GM19043 (cell line): ENCODE data around the gene BTAF1.
"Not testable (repeated sequence)": the region's sequence is repeated elsewhere in the genome, so short reads cannot be mapped to it uniquely, and the experiment has no call there.

ENCODE experiments used
- ATAC-seq: cut with Tn5 transposase; IDR thresholded peaks from one replicate; pipeline ENCODE4 v1.9.1; 2021; ENCODE audit warnings: low read depth; ENCODE audit not compliant: unreplicated experiment

BTAF1 gene

DNA sequence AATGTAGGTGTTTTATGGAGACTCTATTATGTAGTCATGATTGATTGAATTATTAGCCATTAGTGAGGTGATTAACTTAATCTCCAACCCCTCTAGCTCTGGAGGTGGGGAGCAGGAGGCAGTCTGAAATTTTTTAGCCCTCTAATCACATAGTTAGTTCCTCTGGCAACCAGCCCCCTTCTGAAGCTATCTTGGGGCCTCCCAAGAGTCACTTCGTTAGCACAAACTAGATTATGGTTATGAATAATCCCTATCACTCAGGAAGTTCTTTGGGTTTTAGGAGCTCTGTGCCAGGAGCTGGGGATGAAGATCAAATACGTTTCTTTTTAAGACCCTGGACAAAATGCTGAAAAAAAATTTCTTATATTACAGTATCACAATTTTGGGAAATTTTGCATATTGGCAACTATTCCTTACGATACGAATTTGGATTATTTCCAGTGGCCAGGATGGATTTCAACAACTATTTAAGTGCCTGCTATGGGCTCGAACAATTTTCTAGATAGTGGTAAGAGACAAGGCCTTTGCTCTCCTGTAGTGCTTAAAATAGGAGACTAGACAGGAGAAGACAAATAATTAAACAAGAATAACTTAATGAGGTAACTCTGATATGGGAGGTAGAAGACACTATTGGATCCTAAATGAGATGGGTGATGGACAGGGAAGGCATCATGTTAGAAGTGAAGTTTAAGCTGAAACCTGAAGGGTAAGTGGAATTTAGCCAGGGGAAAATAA, 52.9 kb downstream of the BTAF1 start:
- ATAC-seq, result no peak

DNA sequence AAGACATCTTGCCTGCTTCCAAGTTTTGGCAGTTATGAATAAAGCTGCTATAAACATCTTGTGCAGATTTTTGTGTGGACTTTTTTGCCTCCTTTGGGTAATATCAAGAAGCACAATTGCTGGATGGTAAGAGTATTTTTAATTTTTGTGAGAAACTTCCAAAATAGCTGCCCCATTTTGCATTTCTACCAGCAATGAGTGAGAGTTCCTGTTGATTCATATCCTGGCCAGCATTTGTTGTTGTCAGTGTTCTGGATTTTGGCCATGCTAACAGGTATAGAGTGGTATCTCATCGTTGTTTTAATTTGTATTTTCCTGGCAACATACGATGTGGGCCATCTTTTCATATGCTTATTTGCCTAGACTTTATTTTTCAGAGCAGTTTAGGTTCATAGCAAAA, 53.9 kb downstream of the BTAF1 start:
- no peak for ATAC-seq

DNA sequence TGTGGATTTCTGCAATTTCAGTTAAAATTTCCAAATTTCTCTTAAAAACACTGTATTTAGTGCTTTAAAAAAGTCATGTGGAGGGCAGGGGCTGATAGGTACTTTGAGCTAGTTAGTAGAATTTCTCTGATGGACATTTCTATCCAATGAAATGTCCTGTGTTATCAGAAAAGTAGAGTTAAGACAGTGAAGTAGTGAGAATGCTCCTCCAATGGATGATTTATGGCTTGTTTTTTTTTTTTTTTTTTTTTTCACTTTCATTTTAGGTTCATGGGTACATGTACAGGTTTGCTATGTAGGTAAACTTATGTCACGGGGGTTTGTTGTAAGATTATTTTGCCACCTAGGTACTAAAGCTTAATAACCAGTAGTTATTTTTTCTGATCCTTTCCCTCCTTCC, 55.0 kb downstream of the BTAF1 start:
- no peak for ATAC-seq

DNA sequence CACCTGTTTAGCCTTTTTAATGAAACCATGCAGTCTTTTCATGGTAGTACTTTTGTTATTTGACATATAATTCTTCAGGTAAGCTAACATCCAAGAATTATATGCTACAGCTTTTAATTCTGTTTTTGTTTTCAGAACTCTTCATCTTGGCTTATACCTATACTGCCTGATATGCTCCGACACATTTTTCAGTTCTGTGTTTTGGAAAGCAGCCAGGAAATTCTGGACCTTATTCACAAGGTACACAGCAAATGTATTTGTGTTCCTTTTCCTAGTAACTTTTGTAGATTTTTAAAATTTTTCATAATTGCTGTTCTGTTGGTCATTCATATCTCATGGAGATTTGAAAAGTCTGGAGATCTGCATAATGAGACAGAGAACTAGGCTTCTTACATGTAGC, 56.7 kb downstream of the BTAF1 start:
- ATAC-seq, result no peak

DNA sequence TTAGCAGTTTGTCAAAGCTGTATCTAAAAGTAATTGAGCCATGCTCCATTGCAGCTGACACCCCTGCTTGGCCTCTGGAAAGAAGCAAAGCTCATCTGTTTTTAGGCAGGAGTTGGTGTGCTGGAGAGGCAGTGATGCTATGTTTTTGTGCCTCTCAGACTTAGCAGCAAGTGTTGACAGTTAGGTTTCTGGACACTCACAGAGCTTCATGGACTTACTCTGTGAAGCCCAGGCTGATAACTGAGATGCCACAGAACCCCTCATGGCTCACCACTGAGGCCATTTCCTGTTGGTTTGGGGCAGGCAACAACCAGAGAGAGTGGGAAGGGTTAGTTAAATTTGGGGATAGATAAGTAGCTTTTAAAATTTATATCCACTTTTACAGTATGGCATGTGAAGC, 59.8 kb downstream of the BTAF1 start:
- no peak for ATAC-seq

DNA sequence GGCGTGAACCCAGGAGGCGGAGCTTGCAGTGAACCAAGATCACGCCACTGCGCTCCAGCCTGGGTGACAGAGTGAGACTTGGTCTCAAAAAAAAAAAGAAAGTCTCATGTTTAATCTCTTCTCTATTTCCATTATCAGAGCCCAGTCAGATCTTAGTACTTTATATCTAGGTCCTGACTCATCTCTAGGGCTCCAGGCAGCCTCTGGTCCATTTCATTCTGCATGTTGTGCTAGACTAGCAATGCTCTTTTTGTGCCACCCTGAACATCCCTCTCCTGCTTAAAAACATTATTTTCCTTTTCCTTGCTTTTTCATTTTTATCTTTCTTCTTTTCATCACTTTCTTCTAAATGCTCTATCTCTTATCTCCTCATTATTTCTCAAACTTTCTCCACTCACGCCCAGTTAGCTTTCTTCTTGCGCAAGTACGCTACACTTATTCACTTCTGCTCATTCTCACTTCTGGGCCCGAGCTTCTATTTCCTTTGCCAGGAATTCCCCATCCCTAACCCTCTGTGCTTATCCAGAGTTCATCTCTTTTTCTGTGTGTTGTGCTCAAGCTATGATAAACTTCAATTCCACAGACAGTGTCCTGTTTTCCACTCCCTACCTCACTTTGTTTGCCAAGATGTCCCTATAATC, 63.9 kb downstream of the BTAF1 start:
- ATAC-seq, result no peak

DNA sequence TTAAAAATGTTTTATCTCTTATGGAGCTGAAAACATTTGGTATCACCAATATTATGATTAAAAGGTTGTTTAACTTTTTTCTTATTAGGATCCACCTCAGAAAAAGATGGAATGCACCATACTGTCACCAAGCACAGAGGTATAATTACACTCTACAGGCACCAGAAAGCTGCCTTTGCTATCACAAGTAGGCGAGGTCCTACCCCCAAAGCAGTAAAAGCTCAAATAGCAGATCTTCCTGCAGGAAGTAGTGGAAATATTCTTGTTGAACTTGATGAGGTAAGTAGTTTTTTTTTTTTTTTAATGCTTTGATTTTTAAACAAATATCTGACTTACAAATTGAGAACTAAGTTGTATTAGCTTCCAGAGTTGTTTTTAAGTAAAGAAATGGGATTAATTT, 68.5 kb downstream of the BTAF1 start:
- no peak for ATAC-seq

DNA sequence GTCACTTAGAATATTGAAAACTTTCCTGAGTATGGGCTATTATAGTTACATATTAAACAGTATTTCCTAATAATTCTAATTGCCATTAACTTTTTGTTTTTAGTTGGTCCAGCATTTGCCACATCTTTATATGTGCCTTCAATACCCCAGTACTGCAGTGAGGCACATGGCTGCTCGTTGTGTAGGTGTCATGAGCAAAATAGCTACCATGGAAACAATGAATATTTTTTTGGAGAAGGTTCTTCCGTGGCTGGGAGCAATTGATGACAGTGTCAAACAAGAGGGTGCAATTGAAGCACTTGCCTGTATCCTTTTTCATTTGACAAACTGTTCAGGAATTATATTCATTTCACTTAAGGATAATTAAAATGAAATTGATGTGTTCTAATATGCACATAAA, 72.7 kb downstream of the BTAF1 start:
- no peak for ATAC-seq

DNA sequence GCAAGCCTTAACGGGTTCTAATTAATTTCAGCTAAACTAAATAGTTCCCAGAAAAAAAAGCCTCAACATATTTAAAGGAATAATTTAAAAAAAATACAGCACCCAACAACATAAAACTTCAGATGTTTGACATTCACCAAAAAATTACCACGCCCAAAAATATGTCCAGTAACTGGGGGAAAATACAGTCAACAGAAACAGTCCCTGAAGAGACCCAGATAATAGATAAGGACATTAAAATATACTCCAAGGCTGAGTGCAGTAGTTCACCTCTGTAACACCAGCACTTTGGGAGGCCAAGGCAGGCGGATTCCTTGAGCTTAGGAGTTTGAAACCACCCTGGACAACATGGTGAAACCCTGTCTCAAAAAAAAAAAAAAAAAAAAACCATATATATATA, 78.0 kb downstream of the BTAF1 start:
- no peak for ATAC-seq

DNA sequence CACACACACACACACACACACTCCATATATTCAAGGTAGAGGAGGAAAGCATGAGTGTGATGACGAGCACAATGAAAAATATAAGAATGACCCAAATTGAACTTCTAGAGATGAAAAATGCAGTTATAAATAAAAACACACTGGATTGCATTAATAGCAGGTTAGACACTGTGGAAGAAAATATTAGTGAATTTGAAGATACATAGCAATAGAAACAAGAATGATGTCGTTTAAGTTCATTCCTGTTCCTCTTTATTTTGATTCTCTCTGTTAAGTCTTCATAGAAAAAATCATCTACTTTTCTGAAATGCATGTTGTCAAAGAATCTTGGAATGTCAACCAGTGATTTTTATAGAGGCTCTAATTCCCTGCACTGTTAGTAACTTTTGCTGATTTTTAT, 78.4 kb downstream of the BTAF1 start:
- ATAC-seq, result no peak

DNA sequence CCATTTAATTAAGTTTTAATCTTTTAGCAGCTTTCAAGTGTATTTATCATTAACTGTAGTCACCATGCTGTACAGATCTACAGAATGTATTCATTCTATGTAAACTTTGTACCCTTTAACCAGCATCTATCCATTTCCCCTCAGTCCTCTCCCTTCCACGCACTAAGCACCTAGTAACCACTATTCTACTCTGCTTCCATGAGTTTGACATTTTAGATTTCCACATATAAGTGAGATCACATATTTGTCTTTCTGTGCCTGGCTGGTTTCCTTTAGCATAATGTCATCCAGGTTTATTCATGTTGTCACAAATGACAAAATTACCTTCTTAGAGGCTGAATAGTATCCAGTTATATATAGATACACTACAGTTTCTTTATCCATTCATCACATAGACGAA, 79.7 kb downstream of the BTAF1 start:
- ATAC-seq, result no peak

DNA sequence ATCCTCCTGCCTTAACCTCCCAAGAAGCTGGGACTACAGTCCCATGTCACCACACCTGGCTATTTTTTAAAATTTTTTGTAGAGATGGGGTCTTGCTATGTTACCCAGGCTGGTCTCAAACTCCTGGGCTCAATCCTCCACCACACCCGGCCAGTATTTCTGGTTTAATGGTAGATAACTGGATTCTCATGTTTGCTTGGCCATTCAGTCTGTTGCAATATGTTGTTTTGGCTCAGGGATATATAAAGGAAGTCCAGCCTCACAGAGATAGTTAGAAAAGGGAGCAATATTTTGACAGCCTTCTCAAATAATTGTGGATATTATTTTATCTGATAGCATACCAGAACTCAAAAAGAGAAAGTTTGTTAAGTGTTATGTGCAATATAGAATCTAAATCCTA, 82.4 kb downstream of the BTAF1 start:
- no peak for ATAC-seq

DNA sequence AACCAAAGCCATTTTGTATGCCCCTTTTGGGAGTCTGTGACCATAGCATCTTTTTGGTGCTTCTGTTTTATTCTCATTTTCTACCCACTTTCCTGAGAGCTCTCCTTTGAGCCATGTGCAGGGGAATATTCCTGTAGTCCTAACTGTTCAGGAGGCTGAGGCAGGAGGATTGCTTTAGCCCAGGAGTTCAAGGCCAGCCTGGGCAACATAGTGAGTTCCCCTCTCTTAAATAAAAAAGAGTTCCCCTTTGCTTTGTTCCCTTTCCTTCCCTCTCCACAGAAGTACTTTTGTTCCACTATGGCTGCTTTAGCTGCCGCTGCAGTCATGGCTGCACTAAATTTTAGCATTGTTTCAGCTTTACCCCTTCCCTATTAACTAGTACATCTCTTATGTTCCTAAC, 85.9 kb downstream of the BTAF1 start:
- ATAC-seq, result no peak

DNA sequence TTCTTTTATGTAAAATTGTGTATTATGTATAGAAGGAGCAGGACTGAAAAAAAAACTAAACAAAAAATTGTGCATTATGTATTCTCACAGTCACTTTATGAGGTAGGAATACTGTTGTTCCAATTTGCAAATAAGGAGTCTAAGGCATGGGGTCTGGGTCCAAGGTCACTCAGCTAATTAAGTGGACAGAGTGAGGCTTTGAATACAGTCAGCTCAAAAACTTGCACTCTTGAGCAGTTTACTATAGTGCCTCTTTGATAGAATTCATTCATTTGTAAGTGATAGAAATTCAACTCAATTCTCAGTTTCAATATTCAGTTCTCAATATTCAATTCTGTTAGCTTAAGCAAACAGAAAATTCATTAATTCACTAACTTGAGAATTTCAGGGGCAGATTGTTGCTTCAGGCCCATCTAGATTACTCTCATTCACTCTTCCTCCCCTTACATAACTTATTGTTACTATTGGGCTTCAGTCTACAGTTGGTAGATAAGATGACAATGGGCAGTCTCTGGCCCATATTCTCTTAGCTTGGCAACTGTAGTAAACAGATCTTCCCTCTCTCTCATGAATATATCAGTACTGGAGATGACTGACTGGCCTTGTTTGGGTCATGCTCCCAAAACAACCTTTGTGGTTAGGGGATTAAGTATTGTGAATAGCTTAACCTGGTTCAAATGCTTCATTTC, 86.6 kb downstream of the BTAF1 start:
- no peak for ATAC-seq

DNA sequence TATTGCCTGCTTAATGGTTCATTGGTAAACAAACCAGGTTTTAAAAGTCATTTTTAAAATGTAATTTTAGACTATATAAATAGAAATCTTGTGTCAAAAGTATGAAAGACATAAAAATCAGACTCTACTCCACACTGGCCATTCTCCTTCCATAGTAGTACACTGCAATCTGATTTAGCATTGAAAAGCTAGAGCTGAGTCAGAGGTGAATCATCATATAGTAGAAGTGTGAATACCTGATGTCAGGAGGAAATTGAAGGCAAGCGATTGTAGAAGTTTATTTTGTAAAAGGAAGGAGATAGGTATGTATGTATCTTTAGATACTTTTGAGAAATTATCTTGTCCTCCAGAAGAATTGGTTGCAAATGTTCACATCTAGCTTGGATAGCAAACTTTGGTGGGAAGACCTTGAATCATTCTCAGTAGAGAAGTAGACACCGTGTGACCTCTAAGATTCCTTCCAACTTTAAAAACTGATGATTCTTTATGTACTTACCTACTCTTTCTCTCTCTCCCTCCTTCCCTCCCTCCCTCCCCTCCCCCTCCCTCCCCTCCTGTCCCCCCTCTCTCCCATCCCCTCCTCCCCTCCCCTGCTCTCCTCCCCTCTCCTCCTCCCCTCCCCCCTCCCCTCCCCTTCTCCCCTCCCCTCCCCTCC, 88.1 kb downstream of the BTAF1 start:
- ATAC-seq, result no peak

DNA sequence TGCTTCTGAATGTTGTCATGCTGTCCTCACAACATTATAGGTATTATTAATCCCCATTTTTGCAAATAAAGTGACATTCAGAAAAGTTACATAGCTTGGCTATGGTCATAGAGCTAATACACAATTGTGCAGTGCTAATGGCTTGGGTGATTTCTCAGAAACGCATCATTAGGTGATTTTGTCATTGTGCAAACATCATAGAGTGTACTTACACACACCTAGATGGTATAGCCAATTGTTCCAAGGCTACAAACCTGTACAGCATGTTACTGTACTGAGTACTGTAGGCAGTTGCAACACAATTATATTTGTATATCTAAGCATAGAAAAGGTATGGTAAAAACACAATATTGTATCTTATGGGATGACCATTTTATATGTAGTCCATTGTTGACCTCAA, 91.0 kb downstream of the BTAF1 start:
- no peak for ATAC-seq

DNA sequence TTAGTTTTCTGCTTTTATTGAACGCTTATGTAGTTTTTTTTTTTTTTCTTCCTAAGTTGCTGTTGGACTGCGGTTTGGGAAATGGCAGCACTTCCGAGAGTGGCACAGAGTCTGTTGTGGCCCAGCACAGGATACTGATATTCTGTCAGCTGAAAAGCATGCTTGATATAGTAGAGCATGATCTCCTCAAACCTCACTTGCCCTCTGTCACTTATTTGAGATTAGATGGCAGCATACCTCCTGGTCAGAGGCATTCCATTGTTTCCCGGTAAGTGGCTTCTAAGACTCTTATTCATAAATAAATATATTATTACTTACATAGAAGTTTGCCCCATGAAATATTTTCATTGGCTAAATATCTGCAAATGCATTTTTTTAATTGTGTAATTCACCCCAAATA, 101.1 kb downstream of the BTAF1 start:
- no peak for ATAC-seq

DNA sequence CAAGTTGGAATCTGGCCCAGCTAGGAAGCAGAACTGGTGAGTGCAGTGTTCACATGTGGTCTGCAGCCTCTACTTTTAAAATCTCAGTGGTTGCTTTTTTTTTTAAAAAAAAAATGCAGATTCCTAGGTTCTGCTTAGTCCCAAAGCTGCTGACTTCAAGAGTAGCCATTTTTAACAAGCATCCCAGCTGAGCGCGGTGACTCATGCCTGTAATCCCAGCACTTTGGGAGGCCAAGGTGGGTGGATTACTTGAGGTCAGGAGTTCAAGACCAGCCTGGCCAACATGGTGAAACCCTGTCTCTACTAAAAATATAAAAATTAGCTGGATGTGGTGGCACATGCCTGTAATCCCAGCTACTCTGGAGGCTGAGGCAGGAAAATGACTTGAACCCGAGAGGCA, 101.8 kb downstream of the BTAF1 start:
- not testable (repeated sequence) for ATAC-seq

DNA sequence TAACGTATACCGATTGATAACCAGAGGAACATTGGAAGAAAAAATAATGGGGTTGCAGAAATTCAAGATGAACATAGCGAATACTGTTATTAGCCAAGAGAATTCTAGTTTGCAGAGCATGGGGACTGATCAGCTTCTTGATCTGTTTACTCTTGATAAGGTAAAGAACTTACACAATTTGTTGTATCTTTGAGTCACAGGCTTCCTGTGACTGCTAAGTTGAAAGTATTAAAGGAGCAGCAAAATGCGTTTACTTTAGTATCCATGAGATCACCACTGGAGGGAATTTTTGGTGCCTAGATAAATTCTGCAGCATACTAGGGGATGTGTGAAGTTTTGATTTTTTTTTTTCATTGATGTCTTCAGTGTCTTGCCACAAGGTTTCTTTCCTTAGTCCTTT, 103.6 kb downstream of the BTAF1 start:
- ATAC-seq, result no peak

DNA sequence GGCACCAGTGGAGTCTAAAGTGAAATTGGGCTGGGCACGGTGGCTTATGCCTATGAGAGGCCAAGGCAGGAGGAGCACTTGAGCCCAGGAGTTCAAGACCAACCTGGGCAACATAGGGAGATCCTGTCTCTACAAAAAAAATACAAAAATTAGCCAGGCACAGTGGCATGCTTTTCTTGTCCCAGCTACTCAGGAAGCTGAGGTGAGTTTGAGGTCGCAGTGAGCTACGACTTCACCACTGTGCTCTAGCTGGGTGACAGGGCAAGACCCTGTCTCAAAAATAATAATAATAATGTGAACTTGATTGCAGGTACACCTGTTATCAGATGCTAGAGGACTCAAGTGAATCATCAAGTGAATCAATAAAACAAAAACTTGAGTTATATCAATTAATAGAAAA, 108.0 kb downstream of the BTAF1 start:
- no peak for ATAC-seq

DNA sequence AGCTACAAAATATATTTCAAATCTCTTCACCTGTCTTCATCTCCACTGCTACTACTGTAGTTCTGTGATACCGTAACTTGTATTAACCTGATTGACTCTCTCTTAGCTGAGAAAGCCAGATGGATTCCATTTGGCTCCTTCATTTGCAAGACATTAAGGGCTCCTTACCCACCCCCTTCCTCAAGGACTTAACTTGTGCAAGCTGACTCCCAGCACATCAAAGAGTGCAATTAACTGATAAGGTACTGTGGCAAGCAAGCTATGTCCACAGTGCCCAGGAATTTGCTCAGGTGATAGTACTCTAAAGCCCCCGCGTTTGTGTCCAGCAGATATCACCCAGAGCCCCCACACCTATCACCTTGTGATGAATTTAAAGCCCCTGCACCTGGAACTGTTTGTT, 109.5 kb downstream of the BTAF1 start:
- ATAC-seq, result not testable (repeated sequence)

DNA sequence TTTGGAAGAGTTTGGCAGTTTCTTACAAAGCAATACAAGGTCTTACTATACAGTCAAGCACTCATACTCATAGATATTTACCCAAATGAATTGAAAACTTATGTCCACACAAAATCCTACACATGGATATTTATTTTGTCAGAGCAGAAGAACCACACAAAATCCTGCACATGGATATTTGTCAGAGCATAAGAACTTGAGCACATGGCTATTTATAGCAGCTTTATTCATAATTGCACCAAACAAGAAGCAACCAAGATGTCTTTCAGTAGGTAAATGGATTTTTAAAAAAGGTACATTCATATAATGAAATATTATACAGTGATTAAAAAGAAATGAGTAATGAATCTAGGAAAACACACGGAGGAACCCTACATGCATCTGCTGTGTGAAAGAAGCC, 115.4 kb downstream of the BTAF1 start:
- no peak for ATAC-seq
